ENCODE measurements around the gene DEFB131B. TPM values are rescaled to one million over a fixed set of nuclear protein-coding genes. Genes with fewer than 3 reads are reported as not detected.
"Not testable (repeated sequence)": the region's sequence is repeated elsewhere in the genome, so short reads cannot be mapped to it uniquely, and the experiment has no call there.

DEFB131B gene
- total and polyA plus RNA-seq, 7 experiments from 2014 or later = not detected

GRCh38 chr11:71910775-71911174, 32.5 kb downstream of the DEFB131B start:
- H3K4me1 ChIP-seq (ENCODE audit: control insufficient read depth in 2 of 2, insufficient read depth in 2 of 2, low read length in 2 of 2); H3K27ac Mint-ChIP-seq; DNase-seq; H3K4me3 ChIP-seq (ENCODE audit: low read length); CTCF ChIA-PET; H3K4me3 Mint-ChIP-seq; ATAC-seq; POLR2A ChIA-PET; H3K9me3 Mint-ChIP-seq; H3K27me3 ChIP-seq (ENCODE audit: control insufficient read depth in 2 of 2, insufficient read depth in 2 of 2, low read length in 2 of 2); intact Hi-C loops (cut with micrococcal nuclease); H3K9me3 ChIP-seq (ENCODE audit: control insufficient read depth in 2 of 3, low read length in 3 of 3); H3K27ac ChIP-seq (ENCODE audit: low read depth, low read length); H3K27me3 Mint-ChIP-seq: not testable (repeated sequence)
- H3K4me1 Mint-ChIP-seq = peaks cover 0 to 17% (median 0%) of the 10 kb centered on the region in 7 donors
- peaks cover 5 to 32% (median 5%) of the 10 kb centered on the region in 3 experiments for H3K36me3 ChIP-seq (ENCODE audit: control insufficient read depth in 2 of 3, insufficient read depth in 3 of 3, low read length in 3 of 3)
- H3K36me3 Mint-ChIP-seq = peaks cover 16 to 66% (median 36%) of the 10 kb centered on the region in 5 donors

- ATAC-seq; POLR2A ChIA-PET; H3K27me3 ChIP-seq (ENCODE audit: control insufficient read depth in 2 of 2, insufficient read depth in 2 of 2, low read length in 2 of 2); intact Hi-C loops (cut with micrococcal nuclease); H3K4me3 ChIP-seq (ENCODE audit: low read length); H3K9me3 ChIP-seq (ENCODE audit: control insufficient read depth in 2 of 3, low read length in 3 of 3); CTCF ChIA-PET; H3K27me3 Mint-ChIP-seq; H3K4me1 ChIP-seq (ENCODE audit: control insufficient read depth in 2 of 2, insufficient read depth in 2 of 2, low read length in 2 of 2); H3K4me3 Mint-ChIP-seq; H3K9me3 Mint-ChIP-seq; H3K27ac ChIP-seq (ENCODE audit: low read depth, low read length): not testable (repeated sequence)
- peaks cover 5 to 38% (median 6%) of the 10 kb centered on the region in 3 experiments for H3K36me3 ChIP-seq (ENCODE audit: control insufficient read depth in 2 of 3, insufficient read depth in 3 of 3, low read length in 3 of 3)
- Mint-ChIP-seq H3K27ac (peak overlapping the region in 1 of 9 donors; percentile 59), H3K36me3 (peaks cover 20 to 66% (median 43%) of the 10 kb centered on the region in 5 donors), H3K4me1 (peaks cover 0 to 17% (median 0%) of the 10 kb centered on the region in 7 donors)
- peak in 1 of 9 donors; percentile 71 for DNase-seq
These were observed 33.2 kb downstream of the DEFB131B start for GRCh38 chr11:71911321-71911985.

GRCh38 chr11:71911986-71912340, 33.7 kb downstream of the DEFB131B start:
- H3K4me3 ChIP-seq (ENCODE audit: low read length); DNase-seq; H3K9me3 ChIP-seq (ENCODE audit: control insufficient read depth in 2 of 3, low read length in 3 of 3); H3K27ac ChIP-seq (ENCODE audit: low read depth, low read length); ATAC-seq; H3K4me1 ChIP-seq (ENCODE audit: control insufficient read depth in 2 of 2, insufficient read depth in 2 of 2, low read length in 2 of 2); H3K27me3 Mint-ChIP-seq; CTCF ChIA-PET; POLR2A ChIA-PET; H3K4me3 Mint-ChIP-seq; intact Hi-C loops (cut with micrococcal nuclease); H3K9me3 Mint-ChIP-seq; H3K27me3 ChIP-seq (ENCODE audit: control insufficient read depth in 2 of 2, insufficient read depth in 2 of 2, low read length in 2 of 2): not testable (repeated sequence)
- peaks cover 0 to 17% (median 0%) of the 10 kb centered on the region in 7 donors for H3K4me1 Mint-ChIP-seq
- peaks cover 5 to 41% (median 6%) of the 10 kb centered on the region in 3 experiments for H3K36me3 ChIP-seq (ENCODE audit: control insufficient read depth in 2 of 3, insufficient read depth in 3 of 3, low read length in 3 of 3)
- peak overlapping the region in 1 of 9 donors; percentile 59 for H3K27ac Mint-ChIP-seq
- peaks cover 22 to 66% (median 46%) of the 10 kb centered on the region in 5 donors for H3K36me3 Mint-ChIP-seq

- CTCF ChIA-PET = no interaction called here
- Mint-ChIP-seq H3K36me3 (peaks cover 29 to 70% (median 47%) of the 10 kb centered on the region in 5 donors), H3K4me3 (no peak overlapping the region)
These were observed 35.7 kb downstream of the DEFB131B start for GRCh38 chr11:71913756-71914526.

GRCh38 chr11:71914617-71915189, 36.5 kb downstream of the DEFB131B start:
- ChIA-PET POLR2A (no interaction called here), CTCF (no interaction called here)
- H3K4me3 Mint-ChIP-seq = no peak overlapping the region
- H3K27ac Mint-ChIP-seq = no peak overlapping the region
- intact Hi-C loops (cut with micrococcal nuclease) = no loop called here
- H3K27me3 Mint-ChIP-seq = no peaks in the 10 kb centered on the region
- H3K4me1 Mint-ChIP-seq = peaks cover 0 to 17% (median 0%) of the 10 kb centered on the region in 7 donors
- no peaks in the 10 kb centered on the region for H3K9me3 ChIP-seq (ENCODE audit: control insufficient read depth in 2 of 3, low read length in 3 of 3)
- no peaks in the 10 kb centered on the region for H3K9me3 Mint-ChIP-seq
- peaks cover 30 to 71% (median 47%) of the 10 kb centered on the region in 5 donors for H3K36me3 Mint-ChIP-seq
- ATAC-seq = no peak
- no peak overlapping the region for H3K4me3 ChIP-seq (ENCODE audit: low read length)
- no peaks in the 10 kb centered on the region for H3K27me3 ChIP-seq (ENCODE audit: control insufficient read depth in 2 of 2, insufficient read depth in 2 of 2, low read length in 2 of 2)
- DNase-seq = no peak
- H3K27ac ChIP-seq (ENCODE audit: low read depth, low read length) = no peak overlapping the region
- no peaks in the 10 kb centered on the region for H3K4me1 ChIP-seq (ENCODE audit: control insufficient read depth in 2 of 2, insufficient read depth in 2 of 2, low read length in 2 of 2)
- peaks cover 0 to 57% (median 6%) of the 10 kb centered on the region in 3 experiments for H3K36me3 ChIP-seq (ENCODE audit: control insufficient read depth in 2 of 3, insufficient read depth in 3 of 3, low read length in 3 of 3)

More at GRCh38 chr11:71913756-71914526, 35.7 kb downstream of the DEFB131B start:
- H3K27me3 ChIP-seq (ENCODE audit: control insufficient read depth in 2 of 2, insufficient read depth in 2 of 2, low read length in 2 of 2) = no peaks in the 10 kb centered on the region
- Mint-ChIP-seq H3K9me3 (no peaks in the 10 kb centered on the region), H3K27me3 (no peaks in the 10 kb centered on the region), H3K4me1 (peaks cover 0 to 17% (median 0%) of the 10 kb centered on the region in 7 donors), H3K27ac (no peak overlapping the region)
- intact Hi-C loops (cut with micrococcal nuclease) = no loop called here
- H3K36me3 ChIP-seq (ENCODE audit: control insufficient read depth in 2 of 3, insufficient read depth in 3 of 3, low read length in 3 of 3) = peaks cover 0 to 57% (median 6%) of the 10 kb centered on the region in 3 experiments
- ATAC-seq (no peak), DNase-seq (no peak)
- no peak overlapping the region for H3K27ac ChIP-seq (ENCODE audit: low read depth, low read length)
- no peaks in the 10 kb centered on the region for H3K4me1 ChIP-seq (ENCODE audit: control insufficient read depth in 2 of 2, insufficient read depth in 2 of 2, low read length in 2 of 2)
- H3K4me3 ChIP-seq (ENCODE audit: low read length) = no peak overlapping the region
- no peaks in the 10 kb centered on the region for H3K9me3 ChIP-seq (ENCODE audit: control insufficient read depth in 2 of 3, low read length in 3 of 3)
- POLR2A ChIA-PET = interaction anchor here (0.7 kb wide), 1 partner anchor 14 kb away, joined by 5 read pairs; the partner anchor contains the start of gene XNDC1N

GRCh38 chr11:71917646-71918140, 39.4 kb downstream of the DEFB131B start:
- H3K36me3 Mint-ChIP-seq = peaks cover 26 to 58% (median 38%) of the 10 kb centered on the region in 5 donors
- peaks cover 0 to 60% (median 6%) of the 10 kb centered on the region in 3 experiments for H3K36me3 ChIP-seq (ENCODE audit: control insufficient read depth in 2 of 3, insufficient read depth in 3 of 3, low read length in 3 of 3)
- no peaks in the 10 kb centered on the region for H3K9me3 ChIP-seq (ENCODE audit: control insufficient read depth in 2 of 3, low read length in 3 of 3)
- CTCF ChIA-PET = no interaction called here
- peaks cover 0 to 5% (median 0%) of the 10 kb centered on the region in 7 donors for H3K4me1 Mint-ChIP-seq
- H3K4me3 Mint-ChIP-seq = no peak overlapping the region
- H3K9me3 Mint-ChIP-seq = no peaks in the 10 kb centered on the region
- H3K4me1 ChIP-seq (ENCODE audit: control insufficient read depth in 2 of 2, insufficient read depth in 2 of 2, low read length in 2 of 2) = no peaks in the 10 kb centered on the region
- POLR2A ChIA-PET = no interaction called here
- intact Hi-C loops (cut with micrococcal nuclease) = no loop called here
- no peak overlapping the region for H3K4me3 ChIP-seq (ENCODE audit: low read length)
- ATAC-seq = no peak
- peak overlapping the region in 1 of 9 donors; percentile 56 for H3K27ac Mint-ChIP-seq
- H3K27me3 Mint-ChIP-seq = no peaks in the 10 kb centered on the region
- no peak overlapping the region for H3K27ac ChIP-seq (ENCODE audit: low read depth, low read length)
- no peaks in the 10 kb centered on the region for H3K27me3 ChIP-seq (ENCODE audit: control insufficient read depth in 2 of 2, insufficient read depth in 2 of 2, low read length in 2 of 2)
- no peak for DNase-seq

All from naive thymus-derived CD4-positive, alpha-beta T cell (primary cell).